SK-N-SH (cell line): ENCODE results near the gene OGA. TPM values are rescaled to one million over a fixed set of nuclear protein-coding genes. Genes with fewer than 3 reads are reported as not detected.

Experiments
- CTCF ChIA-PET: fragments of 300-600, 350-600 bp; formaldehyde crosslinking; extraction: SDS; loops from one replicate; lab custom pipeline; 2021; lab: Yijun Ruan, JAX
- POLR2A ChIA-PET: fragments of 350-600 bp; sonication (Branson Sonifier 250); formaldehyde crosslinking; extraction: SDS; loops from one replicate; lab custom pipeline; 2020; ENCODE audit warnings: antibody characterized with exemption, inconsistent platforms; lab: Yijun Ruan, JAX
- DNase-seq: peaks from one replicate; pipeline ENCODE4 v3.0.0; 2012
- H2AFZ ChIP-seq: fragments of 200-600 bp; sonication (generic); 2 replicates; pipeline ENCODE4 v1.8.1; 2016; ENCODE audit warnings: antibody characterized with exemption, mild to moderate bottlenecking, low read depth
- H3F3A ChIP-seq: fragments of 200-600 bp; sonication (generic); replicated peaks from 2 replicates; pipeline ENCODE3; 2016; ENCODE audit warnings: antibody characterized with exemption, mild to moderate bottlenecking; ENCODE audit not compliant: insufficient read depth
- H3K27ac ChIP-seq, 2 experiments: fragments of 200-500 bp in 1 of 2; fragments of 200-600 bp in 1 of 2; sonication (Bioruptor generic) in 1 of 2; sonication (generic), shearing (Covaris generic) in 1 of 2; 2 replicates each; pipeline versions ENCODE4 v1.5.1 to v1.6.1; 2014 to 2016; ENCODE audit warnings: low read depth in 2 of 2, inconsistent platforms in 1 of 2, low read length in 1 of 2, mild to moderate bottlenecking in 1 of 2, mixed read lengths in 1 of 2
- H3K27me3 ChIP-seq: fragments of 200-600 bp; sonication (generic), shearing (Covaris generic); 2 replicates; pipeline ENCODE4 v1.6.1; 2016; ENCODE audit warnings: mixed run types; ENCODE audit not compliant: insufficient read depth
- H3K36me3 ChIP-seq, 2 experiments: fragments of 200-500 bp in 1 of 2; fragments of 200-600 bp in 1 of 2; sonication (Bioruptor generic) in 1 of 2; sonication (generic) in 1 of 2; replicated peaks in 1 of 2; 2 replicates each; pipeline versions ENCODE3 to v1.5.1; 2014 to 2016; ENCODE audit warnings: low read length in 1 of 2, mild to moderate bottlenecking in 1 of 2; ENCODE audit not compliant: insufficient read depth in 2 of 2, control insufficient read depth in 1 of 2
- H3K4me1 ChIP-seq, 2 experiments: fragments of 200-500 bp in 1 of 2; fragments of 200-600 bp in 1 of 2; sonication (Bioruptor generic) in 1 of 2; sonication (generic), shearing (Covaris generic) in 1 of 2; 2 replicates each; pipeline versions ENCODE4 v1.5.1 to v1.6.1; 2014 to 2016; ENCODE audit warnings: low read depth in 1 of 2, low read length in 1 of 2, mixed run types in 1 of 2; ENCODE audit not compliant: insufficient read depth in 2 of 2, control insufficient read depth in 1 of 2
- H3K4me2 ChIP-seq: fragments of 200-600 bp; sonication (generic), shearing (Covaris generic); 2 replicates; pipeline ENCODE4 v1.6.1; 2017; ENCODE audit warnings: mixed run types
- H3K4me3 ChIP-seq, 2 experiments: fragments of 200-500 bp in 1 of 2; fragments of 200-600 bp in 1 of 2; sonication (Bioruptor generic) in 1 of 2; sonication (generic), shearing (Covaris generic) in 1 of 2; 2 replicates each; pipeline versions ENCODE4 v1.5.1 to v1.8.1; 2014 to 2016; ENCODE audit warnings: low read depth in 2 of 2, inconsistent platforms in 1 of 2, low read length in 1 of 2, mild to moderate bottlenecking in 1 of 2, mixed read lengths in 1 of 2, moderate library complexity in 1 of 2
- H3K79me2 ChIP-seq: fragments of 200-600 bp; sonication (generic); 2 replicates; pipeline ENCODE4 v1.8.1; 2017; ENCODE audit warnings: mild to moderate bottlenecking; ENCODE audit not compliant: insufficient read depth
- H3K9ac ChIP-seq: fragments of 200-600 bp; sonication (generic); 2 replicates; pipeline ENCODE4 v1.6.1; 2017; ENCODE audit warnings: mixed run types
- H3K9me2 ChIP-seq: fragments of 200-600 bp; sonication (generic); 2 replicates; pipeline ENCODE4 v1.6.1; 2017; ENCODE audit warnings: mixed run types
- H3K9me3 ChIP-seq: fragments of 200-600 bp; sonication (generic); 2 replicates; pipeline ENCODE4 v1.6.1; 2017; ENCODE audit warnings: mixed run types, mild to moderate bottlenecking, moderate library complexity
- H4K20me1 ChIP-seq: fragments of 200-600 bp; sonication (generic); 2 replicates; pipeline ENCODE4 v1.6.1; 2017; ENCODE audit warnings: mild to moderate bottlenecking, mixed run types; ENCODE audit not compliant: insufficient read depth
- FOXJ3 ChIP-seq: sonication (generic); formaldehyde crosslinking; IDR thresholded peaks from 2 replicates; pipeline ENCODE4 v1.5.1; 2020; ENCODE audit warnings: mild to moderate bottlenecking, missing genetic modification reagents
- GABPA ChIP-seq: IDR thresholded peaks from 2 replicates; pipeline ENCODE4 v1.4.0; 2012; ENCODE audit warnings: low read depth, mild to moderate bottlenecking
- MXI1 ChIP-seq: IDR thresholded peaks from 2 replicates; pipeline ENCODE4 v1.6.1; 2012; ENCODE audit warnings: mild to moderate bottlenecking, low read depth, low read length, improper control_type of control experiment
- RAD21 ChIP-seq: IDR thresholded peaks from 2 replicates; pipeline ENCODE4 v1.6.1; 2012; ENCODE audit warnings: mild to moderate bottlenecking, low read length
- SIN3A ChIP-seq: IDR thresholded peaks from 2 replicates; pipeline ENCODE4 v1.6.1; 2012; ENCODE audit warnings: low read depth, mild to moderate bottlenecking, low read length, moderate library complexity, borderline replicate concordance
- TAF1 ChIP-seq: IDR thresholded peaks from 2 replicates; pipeline ENCODE4 v1.6.1; 2012; ENCODE audit warnings: low read depth, mild to moderate bottlenecking, low read length, moderate library complexity, borderline replicate concordance
- TCF12 ChIP-seq: IDR thresholded peaks from 2 replicates; pipeline ENCODE4 v1.4.0; 2012
- WGBS: methylation state at CpG from one replicate; pipeline ENCODE4 v1.1.6; 2017; ENCODE audit warnings: low lambda C conversion rate; 5-methylcytosine and 5-hydroxymethylcytosine counted together
- polyA plus RNA-seq, 3 experiments: library from polyadenylated mRNA; depleted of rRNA; stranded (reverse); fragments of >200 nt; gene quantifications; 2 replicates each; pipeline ENCODE4 v1.2.3, GENCODE V29; 2012
- TF ChIP-seq, protein P1 (sequence below): fragments of 200-600 bp; sonication (generic); IDR thresholded peaks from 2 replicates; pipeline ENCODE4 v1.6.1; 2017; ENCODE audit warnings: antibody characterized with exemption, mild to moderate bottlenecking, moderate library complexity
- TF ChIP-seq, protein P2 (sequence below): fragments of 150-350 bp; IDR thresholded peaks from 2 replicates; pipeline ENCODE4 v1.6.1; 2017; ENCODE audit warnings: antibody characterized with exemption, low read length, low read depth, borderline replicate concordance

OGA gene
- polyA plus RNA-seq, 1 of the 3 experiments (the other 2 are of a cell fraction) = 24.8 TPM

DNA sequence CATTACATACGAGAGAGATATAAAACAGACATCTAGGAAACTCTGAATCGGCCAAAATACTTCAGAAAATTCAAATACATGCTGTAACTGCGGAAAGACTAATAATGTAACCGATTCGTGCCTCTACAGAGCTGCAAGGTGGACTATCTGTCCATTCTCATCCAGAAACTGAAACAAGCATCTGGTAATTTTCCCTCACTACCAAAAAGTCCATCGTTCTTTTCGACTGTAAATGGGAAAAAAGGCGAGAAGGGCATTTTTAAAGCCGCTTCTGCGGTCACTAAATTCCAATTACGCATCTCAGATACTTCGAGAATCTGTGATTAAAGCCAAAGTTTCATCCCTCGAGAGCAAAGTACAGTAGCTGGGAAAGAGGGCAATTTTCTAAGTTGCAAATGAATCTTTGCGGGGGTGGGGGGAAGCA lies 1.3 kb downstream of the OGA start:
- DNase-seq = no peak
- peaks cover 9% of the 10 kb centered on the region for H3F3A ChIP-seq
- no peak for TF ChIP-seq RAD21
- no peak for TF ChIP-seq GABPA
- TF ChIP-seq TAF1 = no peak
- TF ChIP-seq, all 33 proteins: peak for 0
- peak overlapping the region; percentile 94 for H3K9ac ChIP-seq
- H3K4me2 ChIP-seq = peak overlapping the region; percentile 92
- peaks cover 6 to 23% of the 10 kb centered on the region in 2 experiments; a peak in 3 of 4 replicates for H3K4me1 ChIP-seq
- peak overlapping the region; percentile 81 to 97 for H3K27ac ChIP-seq
- H4K20me1 ChIP-seq = peaks cover 60% of the 10 kb centered on the region
- H3K9me2 ChIP-seq = no peaks in the 10 kb centered on the region
- WGBS = under 1% methylated on average over 14 of the region's 14 CpGs
- H3K9me3 ChIP-seq = no peaks in the 10 kb centered on the region
- peaks cover 15 to 28% of the 10 kb centered on the region in 2 experiments for H3K36me3 ChIP-seq
- H2AFZ ChIP-seq = no peak overlapping the region
- peaks cover 64% of the 10 kb centered on the region for H3K79me2 ChIP-seq
- H3K4me3 ChIP-seq = peak overlapping the region; percentile 88 to 96
- no peaks in the 10 kb centered on the region for H3K27me3 ChIP-seq
- ChIA-PET CTCF (interaction anchor here (1.0 to 3.5 kb wide), 6 partner anchors 20 to 603 kb away, joined by 4 to 14 read pairs (median 8); no protein-coding TSS in a partner anchor), POLR2A (no interaction called here)

DNA sequence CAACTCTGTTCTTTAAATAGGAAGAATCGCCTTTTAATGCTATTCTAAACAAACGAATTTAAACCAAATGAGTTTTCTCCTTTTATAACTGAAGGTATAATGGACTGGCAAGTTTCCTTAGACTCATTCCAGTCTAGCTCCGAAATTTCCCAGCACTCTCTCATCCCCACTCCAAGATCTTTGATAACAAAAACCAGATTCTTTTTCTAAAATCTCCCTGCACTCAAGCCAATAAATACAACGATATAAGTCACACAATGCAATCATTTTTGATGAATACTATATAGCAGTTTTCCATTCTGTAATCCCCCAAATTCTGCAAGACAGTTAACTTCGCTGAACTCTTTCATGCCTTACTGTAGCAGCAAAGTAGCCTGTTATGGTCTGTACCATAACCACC lies 1.9 kb downstream of the OGA start:
- peaks cover 66% of the 10 kb centered on the region for H4K20me1 ChIP-seq
- H3K4me2 ChIP-seq = peak overlapping the region; percentile 92
- peaks cover 9% of the 10 kb centered on the region for H3F3A ChIP-seq
- no peak for DNase-seq
- H3K79me2 ChIP-seq = peaks cover 69% of the 10 kb centered on the region
- H3K27me3 ChIP-seq = no peaks in the 10 kb centered on the region
- 1% methylated on average over 5 of the region's 5 CpGs for WGBS
- H3K4me3 ChIP-seq = peak overlapping the region; percentile 88 to 96
- no peaks in the 10 kb centered on the region for H3K9me3 ChIP-seq
- POLR2A ChIA-PET = interaction anchor here (0.6 kb wide), 1 partner anchor 773 kb away, joined by 3 read pairs; no protein-coding TSS in a partner anchor
- peak overlapping the region; percentile 94 for H3K9ac ChIP-seq
- peaks cover 20 to 34% of the 10 kb centered on the region in 2 experiments for H3K36me3 ChIP-seq
- CTCF ChIA-PET = interaction anchor here (1.0 to 3.5 kb wide), 6 partner anchors 20 to 602 kb away, joined by 4 to 14 read pairs (median 8); no protein-coding TSS in a partner anchor
- TF ChIP-seq SIN3A = no peak
- no peak for TF ChIP-seq MXI1
- TF ChIP-seq, protein P1, sequence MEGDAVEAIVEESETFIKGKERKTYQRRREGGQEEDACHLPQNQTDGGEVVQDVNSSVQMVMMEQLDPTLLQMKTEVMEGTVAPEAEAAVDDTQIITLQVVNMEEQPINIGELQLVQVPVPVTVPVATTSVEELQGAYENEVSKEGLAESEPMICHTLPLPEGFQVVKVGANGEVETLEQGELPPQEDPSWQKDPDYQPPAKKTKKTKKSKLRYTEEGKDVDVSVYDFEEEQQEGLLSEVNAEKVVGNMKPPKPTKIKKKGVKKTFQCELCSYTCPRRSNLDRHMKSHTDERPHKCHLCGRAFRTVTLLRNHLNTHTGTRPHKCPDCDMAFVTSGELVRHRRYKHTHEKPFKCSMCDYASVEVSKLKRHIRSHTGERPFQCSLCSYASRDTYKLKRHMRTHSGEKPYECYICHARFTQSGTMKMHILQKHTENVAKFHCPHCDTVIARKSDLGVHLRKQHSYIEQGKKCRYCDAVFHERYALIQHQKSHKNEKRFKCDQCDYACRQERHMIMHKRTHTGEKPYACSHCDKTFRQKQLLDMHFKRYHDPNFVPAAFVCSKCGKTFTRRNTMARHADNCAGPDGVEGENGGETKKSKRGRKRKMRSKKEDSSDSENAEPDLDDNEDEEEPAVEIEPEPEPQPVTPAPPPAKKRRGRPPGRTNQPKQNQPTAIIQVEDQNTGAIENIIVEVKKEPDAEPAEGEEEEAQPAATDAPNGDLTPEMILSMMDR = no peak
- peak overlapping the region; percentile 7 to 81; a peak in 3 of 4 replicates for H3K27ac ChIP-seq
- H3K4me1 ChIP-seq = peaks cover 6 to 23% of the 10 kb centered on the region in 2 experiments; a peak in 3 of 4 replicates
- H3K9me2 ChIP-seq = no peaks in the 10 kb centered on the region
- no peak overlapping the region for H2AFZ ChIP-seq

DNA sequence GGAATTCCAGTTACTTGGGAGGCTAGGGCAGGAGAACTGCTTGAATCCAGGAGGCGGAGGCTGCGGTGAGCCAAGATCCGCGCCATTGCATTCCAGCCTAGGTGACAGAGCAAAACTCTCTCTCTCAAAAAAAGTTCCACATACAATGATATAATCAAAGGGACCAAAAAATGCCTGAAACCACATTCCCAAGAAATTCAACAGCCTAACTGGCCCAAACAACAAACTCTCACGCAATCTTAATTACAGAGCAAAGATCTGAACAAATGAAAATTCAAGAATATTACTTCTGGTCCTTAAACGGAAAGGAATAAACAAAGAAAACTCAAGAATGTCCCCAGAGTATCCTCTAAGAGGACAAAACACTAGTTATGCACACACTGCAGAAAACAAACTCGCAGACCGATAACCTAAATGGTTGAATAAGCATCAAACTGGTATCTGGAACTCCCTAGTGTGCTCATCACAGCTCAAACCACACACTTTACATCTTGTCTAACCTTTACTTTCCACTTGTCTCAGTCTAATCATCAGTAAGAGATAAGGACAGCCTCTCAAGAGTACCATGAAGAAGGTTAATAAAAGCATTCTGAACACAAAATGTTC lies 3.7 kb downstream of the OGA start:
- no peak overlapping the region for H2AFZ ChIP-seq
- POLR2A ChIA-PET = no interaction called here
- H3K36me3 ChIP-seq = peaks cover 31 to 51% of the 10 kb centered on the region in 2 experiments
- no peaks in the 10 kb centered on the region for H3K27me3 ChIP-seq
- H3K27ac ChIP-seq = peak overlapping the region in 1 of 2 experiments; percentile 31; a peak in 1 of 4 replicates
- TF ChIP-seq, protein P2, sequence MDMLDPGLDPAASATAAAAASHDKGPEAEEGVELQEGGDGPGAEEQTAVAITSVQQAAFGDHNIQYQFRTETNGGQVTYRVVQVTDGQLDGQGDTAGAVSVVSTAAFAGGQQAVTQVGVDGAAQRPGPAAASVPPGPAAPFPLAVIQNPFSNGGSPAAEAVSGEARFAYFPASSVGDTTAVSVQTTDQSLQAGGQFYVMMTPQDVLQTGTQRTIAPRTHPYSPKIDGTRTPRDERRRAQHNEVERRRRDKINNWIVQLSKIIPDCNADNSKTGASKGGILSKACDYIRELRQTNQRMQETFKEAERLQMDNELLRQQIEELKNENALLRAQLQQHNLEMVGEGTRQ = no peak
- TF ChIP-seq RAD21 = no peak
- TF ChIP-seq FOXJ3 (CRISPR knock-in tag) = no peak
- TF ChIP-seq MXI1 = no peak
- no peak for TF ChIP-seq TCF12
- TF ChIP-seq, protein P1 = no peak
- peaks cover 87% of the 10 kb centered on the region for H3K79me2 ChIP-seq
- H3K4me3 ChIP-seq = peak overlapping the region; percentile 88 to 96
- CTCF ChIA-PET = interaction anchor here (0.9 to 3.8 kb wide), 6 partner anchors 21 to 212 kb away, joined by 3 to 14 read pairs (median 8); no protein-coding TSS in a partner anchor
- peak overlapping the region; percentile 94; the same call in 1 of the 2 replicates for H3K9ac ChIP-seq
- peaks cover 6 to 21% of the 10 kb centered on the region in 2 experiments; a peak in 3 of 4 replicates for H3K4me1 ChIP-seq
- peaks cover 9% of the 10 kb centered on the region for H3F3A ChIP-seq
- H4K20me1 ChIP-seq = peaks cover 84% of the 10 kb centered on the region
- no peak for DNase-seq
- no peaks in the 10 kb centered on the region for H3K9me2 ChIP-seq
- peak overlapping the region; percentile 92 for H3K4me2 ChIP-seq
- WGBS = 93% methylated on average over 8 of the region's 8 CpGs
- no peaks in the 10 kb centered on the region for H3K9me3 ChIP-seq
